ENCODE data around the gene FANCD2. TPM values are rescaled to one million over a fixed set of nuclear protein-coding genes. Genes with fewer than 3 reads are reported as not detected.
"Not testable (repeated sequence)": the region's sequence is repeated elsewhere in the genome, so short reads cannot be mapped to it uniquely, and the experiment has no call there.

Gene FANCD2
- total RNA-seq, 2 donors from 2014 or later = 6.9 to 31.1 TPM

- H3K9me3 ChIP-seq = no peaks in the 10 kb centered on the region
- H3K9ac ChIP-seq (ENCODE audit: low read depth in 2 of 2, low read length in 2 of 2) = peak overlapping the region; percentile 67 to 86
- H3K27me3 ChIP-seq = no peaks in the 10 kb centered on the region
- H3K27ac ChIP-seq = peak overlapping the region; percentile 70
- intact Hi-C loops (cut with DNase I) = loop anchor here (10.0 kb wide), 1 partner anchor 109 kb away; no protein-coding TSS in a partner anchor
- no peak for DNase-seq
- peak overlapping the region; percentile 83 for H3K4me3 ChIP-seq
- no peaks in the 10 kb centered on the region for H3K36me3 ChIP-seq
- TF ChIP-seq, protein P1, sequence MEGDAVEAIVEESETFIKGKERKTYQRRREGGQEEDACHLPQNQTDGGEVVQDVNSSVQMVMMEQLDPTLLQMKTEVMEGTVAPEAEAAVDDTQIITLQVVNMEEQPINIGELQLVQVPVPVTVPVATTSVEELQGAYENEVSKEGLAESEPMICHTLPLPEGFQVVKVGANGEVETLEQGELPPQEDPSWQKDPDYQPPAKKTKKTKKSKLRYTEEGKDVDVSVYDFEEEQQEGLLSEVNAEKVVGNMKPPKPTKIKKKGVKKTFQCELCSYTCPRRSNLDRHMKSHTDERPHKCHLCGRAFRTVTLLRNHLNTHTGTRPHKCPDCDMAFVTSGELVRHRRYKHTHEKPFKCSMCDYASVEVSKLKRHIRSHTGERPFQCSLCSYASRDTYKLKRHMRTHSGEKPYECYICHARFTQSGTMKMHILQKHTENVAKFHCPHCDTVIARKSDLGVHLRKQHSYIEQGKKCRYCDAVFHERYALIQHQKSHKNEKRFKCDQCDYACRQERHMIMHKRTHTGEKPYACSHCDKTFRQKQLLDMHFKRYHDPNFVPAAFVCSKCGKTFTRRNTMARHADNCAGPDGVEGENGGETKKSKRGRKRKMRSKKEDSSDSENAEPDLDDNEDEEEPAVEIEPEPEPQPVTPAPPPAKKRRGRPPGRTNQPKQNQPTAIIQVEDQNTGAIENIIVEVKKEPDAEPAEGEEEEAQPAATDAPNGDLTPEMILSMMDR (IDR thresholded peaks at IDR 0.05) = no peak
- H3K4me1 ChIP-seq = peaks cover 10% of the 10 kb centered on the region
Measured at GRCh38 chr3:10116138-10116460, 89.9 kb downstream of the FANCD2 start.

DNA sequence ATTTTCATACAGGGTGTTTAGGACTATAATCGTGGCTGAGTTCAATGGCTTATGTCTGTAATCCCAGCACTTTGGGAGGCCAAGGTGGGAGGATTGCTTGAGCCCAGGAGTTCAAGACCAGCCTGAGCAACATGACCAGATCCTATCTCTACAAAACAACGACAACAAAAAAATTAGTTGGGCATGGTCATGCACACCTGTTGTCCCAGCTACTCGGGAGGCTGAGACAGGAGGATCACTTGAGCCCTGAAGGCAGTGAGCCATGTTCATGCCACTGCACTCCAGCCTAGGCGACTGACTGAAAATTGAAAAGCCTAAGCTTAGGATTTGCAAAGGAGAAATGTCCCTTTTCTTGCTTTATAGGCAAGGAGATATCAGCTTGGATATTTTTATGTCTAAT is 90.7 kb downstream of the FANCD2 start:
- Histone ChIP-seq H3K36me3 (no peaks in the 10 kb centered on the region), H3K4me3 (peak overlapping the region; percentile 83), H3K4me1 (peaks cover 10% of the 10 kb centered on the region), H3K9ac (ENCODE audit: low read depth in 2 of 2, low read length in 2 of 2) (no peak overlapping the region), H3K27me3 (no peaks in the 10 kb centered on the region), H3K9me3 (no peaks in the 10 kb centered on the region), H3K27ac (no peak overlapping the region)
- TF ChIP-seq, protein P1 (IDR thresholded peaks at IDR 0.05) = no peak
- DNase-seq = no peak
- intact Hi-C loops (cut with DNase I) = loop anchor here (10.0 kb wide), 1 partner anchor 108 kb away; no protein-coding TSS in a partner anchor

DNA sequence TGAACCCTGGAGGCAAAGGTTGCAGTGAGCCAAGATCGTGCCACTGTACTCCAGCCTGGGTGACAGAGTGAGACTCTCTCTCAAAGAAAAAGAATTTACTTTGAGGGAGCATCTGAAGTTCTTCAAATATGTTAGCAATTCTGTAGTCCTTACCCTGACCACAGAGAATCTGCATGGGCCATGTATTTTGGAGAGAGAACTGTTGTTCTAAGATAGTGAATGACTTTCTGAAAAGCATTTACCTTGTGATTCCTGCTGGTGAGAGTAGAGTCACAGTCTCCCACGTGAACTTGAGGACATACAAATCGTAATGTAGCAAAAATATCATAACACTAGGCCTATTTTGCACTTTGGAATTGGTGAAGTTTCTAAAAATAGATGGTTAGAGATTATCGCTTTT is 93.1 kb downstream of the FANCD2 start:
- H3K9ac ChIP-seq (ENCODE audit: low read depth in 2 of 2, low read length in 2 of 2) = no peak overlapping the region
- H3K36me3 ChIP-seq = no peaks in the 10 kb centered on the region
- intact Hi-C loops (cut with DNase I) = loop anchor here (10.0 kb wide), 1 partner anchor 105 kb away; no protein-coding TSS in a partner anchor
- no peak overlapping the region for H3K27ac ChIP-seq
- no peak for DNase-seq
- H3K4me1 ChIP-seq = peaks cover 10% of the 10 kb centered on the region
- H3K4me3 ChIP-seq = no peak overlapping the region
- no peaks in the 10 kb centered on the region for H3K27me3 ChIP-seq
- TF ChIP-seq, protein P1 (IDR thresholded peaks at IDR 0.05) = no peak
- no peaks in the 10 kb centered on the region for H3K9me3 ChIP-seq

DNA sequence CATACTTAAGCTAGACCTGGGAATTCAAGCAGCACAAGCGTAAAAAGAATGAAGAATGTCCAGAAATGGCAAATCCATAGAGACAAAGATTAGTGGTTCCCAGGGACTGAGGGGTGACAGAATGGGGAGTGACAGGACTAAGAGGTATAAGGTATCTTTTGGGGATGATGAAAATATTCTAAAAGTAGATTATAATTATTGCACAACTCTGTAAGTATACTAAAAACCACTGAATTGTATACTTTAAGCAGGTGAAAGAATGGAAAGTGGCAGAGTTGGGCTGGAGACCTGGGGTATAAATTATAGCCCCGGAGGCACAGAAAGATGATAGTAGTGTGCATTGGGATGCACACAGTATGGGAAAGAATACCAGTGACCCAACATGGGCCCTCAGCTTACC is 94.8 kb downstream of the FANCD2 start:
- intact Hi-C loops (cut with DNase I) = no loop called here
- H3K27me3 ChIP-seq = no peaks in the 10 kb centered on the region
- no peaks in the 10 kb centered on the region for H3K36me3 ChIP-seq
- H3K4me1 ChIP-seq = peaks cover 10% of the 10 kb centered on the region
- no peak overlapping the region for H3K9ac ChIP-seq (ENCODE audit: low read depth in 2 of 2, low read length in 2 of 2)
- no peak overlapping the region for H3K4me3 ChIP-seq
- no peak for DNase-seq
- no peaks in the 10 kb centered on the region for H3K9me3 ChIP-seq
- TF ChIP-seq, protein P1 (IDR thresholded peaks at IDR 0.05) = no peak
- H3K27ac ChIP-seq = no peak overlapping the region

- Histone ChIP-seq H3K4me3 (no peak overlapping the region), H3K27ac (no peak overlapping the region), H3K9me3 (no peaks in the 10 kb centered on the region), H3K36me3 (peaks cover 4% of the 10 kb centered on the region), H3K27me3 (no peaks in the 10 kb centered on the region), H3K9ac (ENCODE audit: low read depth in 2 of 2, low read length in 2 of 2) (no peak overlapping the region), H3K4me1 (no peaks in the 10 kb centered on the region)
- TF ChIP-seq, protein P1 (IDR thresholded peaks at IDR 0.05) = no peak
- DNase-seq = no peak
- intact Hi-C loops (cut with DNase I) = no loop called here
Measured at GRCh38 chr3:10122724-10123123, 96.5 kb downstream of the FANCD2 start.

DNA sequence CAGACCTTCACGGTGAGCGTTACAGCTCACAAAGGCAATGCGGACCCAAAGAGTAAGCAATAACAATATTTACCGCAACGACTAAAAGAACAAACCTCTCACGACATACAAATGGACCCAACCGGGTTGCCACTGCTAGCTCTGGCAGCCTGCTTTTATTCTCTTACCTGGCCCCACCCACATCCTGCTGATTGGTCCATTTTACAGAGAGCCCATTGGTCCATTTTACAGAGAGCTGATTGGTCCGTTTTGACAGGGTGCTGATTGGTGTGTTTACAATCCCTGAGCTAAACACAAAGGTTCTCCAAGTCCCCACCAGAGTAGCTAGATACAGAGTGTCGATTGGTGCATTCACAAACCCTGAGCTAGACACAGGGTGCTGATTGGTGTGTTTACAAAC is 109.6 kb downstream of the FANCD2 start:
- H3K36me3 ChIP-seq; intact Hi-C loops (cut with DNase I); H3K9me3 ChIP-seq; H3K27me3 ChIP-seq; H3K27ac ChIP-seq; DNase-seq; H3K4me3 ChIP-seq; H3K9ac ChIP-seq (ENCODE audit: low read depth in 2 of 2, low read length in 2 of 2); H3K4me1 ChIP-seq: not testable (repeated sequence)
